Keratinocyte (primary cell): ENCODE measurements around the gene BICD1. TPM values are rescaled to one million over a fixed set of nuclear protein-coding genes. Genes with fewer than 3 reads are reported as not detected.

ENCODE experiments used
- DNase-seq: peaks from one replicate; pipeline ENCODE4 v3.0.0-alpha.2; 2011; ENCODE audit warnings: low read depth, missing footprints, low spot score
- FAIRE-seq: peaks from 2 replicates; lab custom pipeline; 2011; peaks lifted over from hg19 to GRCh38; lab: Jason Lieb, UNC
- H2AFZ ChIP-seq: 2 replicates; pipeline ENCODE4 v1.6.0; 2012; ENCODE audit warnings: low read length, control low read depth, inconsistent platforms; ENCODE audit not compliant: control insufficient read depth
- H3K27ac ChIP-seq: 2 replicates; pipeline ENCODE4 v1.5.1; 2011; ENCODE audit warnings: low read length; ENCODE audit not compliant: control insufficient read depth, insufficient read depth
- H3K27me3 ChIP-seq: 3 replicates; pipeline ENCODE4 v1.6.0; 2011; ENCODE audit warnings: low read length; ENCODE audit not compliant: control insufficient read depth, insufficient read depth; ENCODE audit errors: extremely low read depth
- H3K36me3 ChIP-seq, 2 experiments: 2 replicates in 1 of 2; 3 replicates in 1 of 2; pipeline ENCODE4 v1.5.1; 2011; ENCODE audit warnings: low read length in 2 of 2, mild to moderate bottlenecking in 1 of 2; ENCODE audit not compliant: control insufficient read depth in 2 of 2, insufficient read depth in 2 of 2; ENCODE audit errors: extremely low read depth in 1 of 2
- H3K4me1 ChIP-seq: 3 replicates; pipeline ENCODE4 v1.5.1; 2011; ENCODE audit warnings: low read length; ENCODE audit not compliant: control insufficient read depth, insufficient read depth; ENCODE audit errors: extremely low read depth
- H3K4me2 ChIP-seq: 3 replicates; pipeline ENCODE4 v1.6.0; 2011; ENCODE audit warnings: low read depth, low read length; ENCODE audit not compliant: control insufficient read depth, insufficient read depth; ENCODE audit errors: extremely low read depth
- H3K4me3 ChIP-seq, 3 experiments: fragments of 200-600 bp in 1 of 3; sonication (generic) in 1 of 3; 2 replicates in 2 of 3; 3 replicates in 1 of 3; pipeline ENCODE4 v1.5.1; 2011 to 2016; ENCODE audit warnings: low read length in 3 of 3, mild to moderate bottlenecking in 3 of 3, control low read depth in 2 of 3, inconsistent platforms in 1 of 3, low read depth in 1 of 3, mixed read lengths in 1 of 3, mixed run types in 1 of 3, moderate library complexity in 1 of 3; ENCODE audit not compliant: control insufficient read depth in 2 of 3, insufficient read depth in 2 of 3; ENCODE audit errors: extremely low read depth in 1 of 3
- H3K79me2 ChIP-seq: 2 replicates; pipeline ENCODE4 v1.6.0; 2012; ENCODE audit warnings: low read length; ENCODE audit not compliant: control insufficient read depth, insufficient read depth
- H3K9ac ChIP-seq: 3 replicates; pipeline ENCODE4 v1.6.0; 2011; ENCODE audit warnings: low read length; ENCODE audit not compliant: control insufficient read depth, insufficient read depth; ENCODE audit errors: extremely low read depth
- H3K9me1 ChIP-seq: 3 replicates; pipeline ENCODE4 v1.6.0; 2011; ENCODE audit warnings: low read length; ENCODE audit not compliant: control insufficient read depth, insufficient read depth; ENCODE audit errors: extremely low read depth
- H3K9me3 ChIP-seq: 2 replicates; pipeline ENCODE4 v1.5.1; 2012; ENCODE audit warnings: low read depth, low read length; ENCODE audit not compliant: control insufficient read depth
- H4K20me1 ChIP-seq: 3 replicates; pipeline ENCODE4 v1.6.0; 2011; ENCODE audit warnings: low read length; ENCODE audit not compliant: control insufficient read depth, insufficient read depth; ENCODE audit errors: extremely low read depth
- EZH2 ChIP-seq: IDR thresholded peaks from one replicate; pipeline ENCODE4 v1.6.1; 2012; ENCODE audit warnings: inconsistent platforms, mild to moderate bottlenecking, low read length, moderate library complexity
- dilution Hi-C: fragments of 300-500 bp; cut with MboI; formaldehyde crosslinking; loops from one replicate; pipeline ENCODE4 v1.7.0; 2020; ENCODE audit warnings: low sequenced_read_pairs; ENCODE audit not compliant: extremely low pct_ligation_motif_present
- polyA plus RNA-seq, 5 experiments: library from polyadenylated mRNA; depleted of rRNA in 3 of 5; stranded (reverse) in 3 of 5; stranded (forward) in 1 of 5; unstranded in 1 of 5; fragments of >200 nt; gene quantifications; 1 replicate in 1 of 5; 2 replicates in 3 of 5; 3 replicates in 1 of 5; pipeline versions ENCODE4 v1.2.1 to v1.2.3, GENCODE V29; 2011 to 2012; ENCODE audit warnings: missing spikeins in 2 of 5, low read depth in 1 of 5, low replicate concordance in 1 of 5
- TF ChIP-seq, protein P1 (sequence below), 3 experiments: IDR thresholded peaks in 1 of 3; conservative IDR thresholded peaks in 1 of 3; optimal IDR thresholded peaks in 1 of 3; 2 replicates in 2 of 3; 3 replicates in 1 of 3; pipeline versions ENCODE3 to v1.5.1; 2011; ENCODE audit warnings: low read length in 3 of 3, mild to moderate bottlenecking in 3 of 3, moderate library complexity in 2 of 3, control low read depth in 1 of 3, inconsistent platforms in 1 of 3; ENCODE audit not compliant: insufficient read depth in 2 of 3; ENCODE audit errors: extremely low read depth in 1 of 3

The BICD1 gene
- polyA plus RNA-seq, 1 donor (not counting 4 experiments of a cell fraction or from before 2014, with no cell fraction given): 10.2 TPM

DNA sequence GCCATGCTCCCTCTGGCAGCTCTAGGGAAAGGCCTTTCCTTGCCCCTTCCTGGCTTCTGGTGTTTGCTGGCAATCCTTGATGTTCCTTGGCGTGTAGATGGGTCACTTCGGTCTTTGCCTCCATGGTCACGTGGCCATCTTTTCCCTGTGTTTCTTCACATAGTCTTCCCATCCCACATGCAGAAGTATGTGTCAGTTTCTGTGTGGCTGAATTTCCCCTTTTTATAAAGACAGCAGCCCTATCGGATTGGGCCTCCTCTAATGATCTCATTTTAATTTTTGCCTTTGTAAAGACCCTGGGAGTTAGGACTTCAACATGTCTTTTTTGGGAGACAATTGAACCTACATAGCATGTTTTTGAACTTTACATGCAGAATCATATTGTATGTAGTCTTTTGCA, 185.5 kb downstream of the BICD1 start:
- DNase-seq: no peak
- Histone ChIP-seq H3K9ac (no peak overlapping the region), H3K9me3 (no peaks in the 10 kb centered on the region), H3K9me1 (no peaks in the 10 kb centered on the region), H3K79me2 (no peaks in the 10 kb centered on the region), H3K27me3 (no peaks in the 10 kb centered on the region), H4K20me1 (no peaks in the 10 kb centered on the region), H3K36me3 (peaks cover 0 to 1% of the 10 kb centered on the region in 2 experiments), H3K4me2 (no peak overlapping the region), H3K27ac (no peak overlapping the region), H3K4me3 (no peak overlapping the region), H2AFZ (no peak overlapping the region), H3K4me1 (no peaks in the 10 kb centered on the region)
- TF ChIP-seq, protein P1, sequence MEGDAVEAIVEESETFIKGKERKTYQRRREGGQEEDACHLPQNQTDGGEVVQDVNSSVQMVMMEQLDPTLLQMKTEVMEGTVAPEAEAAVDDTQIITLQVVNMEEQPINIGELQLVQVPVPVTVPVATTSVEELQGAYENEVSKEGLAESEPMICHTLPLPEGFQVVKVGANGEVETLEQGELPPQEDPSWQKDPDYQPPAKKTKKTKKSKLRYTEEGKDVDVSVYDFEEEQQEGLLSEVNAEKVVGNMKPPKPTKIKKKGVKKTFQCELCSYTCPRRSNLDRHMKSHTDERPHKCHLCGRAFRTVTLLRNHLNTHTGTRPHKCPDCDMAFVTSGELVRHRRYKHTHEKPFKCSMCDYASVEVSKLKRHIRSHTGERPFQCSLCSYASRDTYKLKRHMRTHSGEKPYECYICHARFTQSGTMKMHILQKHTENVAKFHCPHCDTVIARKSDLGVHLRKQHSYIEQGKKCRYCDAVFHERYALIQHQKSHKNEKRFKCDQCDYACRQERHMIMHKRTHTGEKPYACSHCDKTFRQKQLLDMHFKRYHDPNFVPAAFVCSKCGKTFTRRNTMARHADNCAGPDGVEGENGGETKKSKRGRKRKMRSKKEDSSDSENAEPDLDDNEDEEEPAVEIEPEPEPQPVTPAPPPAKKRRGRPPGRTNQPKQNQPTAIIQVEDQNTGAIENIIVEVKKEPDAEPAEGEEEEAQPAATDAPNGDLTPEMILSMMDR (optimal IDR thresholded peaks at IDR 0.05 in 1 of 3, IDR thresholded peaks at IDR 0.05 in 1 of 3, conservative IDR thresholded peaks at IDR 0.05 in 1 of 3; ENCODE audit: extremely low read depth in 1 of 3, insufficient read depth in 2 of 3, low read length in 3 of 3): no peak
- TF ChIP-seq EZH2: no peak
- no peak for FAIRE-seq
- dilution Hi-C loops: no loop called here

DNA sequence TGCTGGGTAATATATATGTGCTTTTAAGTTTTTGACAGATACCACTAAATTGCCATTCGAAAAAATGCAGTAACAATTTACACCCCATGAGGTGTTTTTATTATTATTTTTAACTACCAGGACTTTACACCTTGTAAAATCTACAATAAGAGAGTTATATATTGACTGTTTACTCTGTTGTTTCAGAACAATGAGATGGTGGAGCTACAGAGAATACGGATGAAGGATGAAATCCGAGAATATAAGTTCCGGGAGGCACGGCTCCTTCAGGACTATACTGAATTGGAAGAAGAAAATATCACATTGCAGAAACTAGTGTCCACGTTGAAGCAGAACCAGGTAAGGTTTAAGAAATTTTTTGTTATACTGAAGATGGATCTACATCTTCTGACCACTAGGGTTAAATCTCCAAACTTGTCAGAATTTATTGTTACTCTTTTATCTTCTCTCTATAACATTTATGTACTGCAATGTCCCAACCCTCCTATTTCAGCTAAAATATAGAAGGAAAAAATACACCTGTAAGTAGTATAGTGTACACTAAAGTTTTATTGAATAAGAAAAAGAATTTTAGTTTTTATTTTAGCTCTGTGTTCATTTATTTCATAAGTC, 187.3 kb downstream of the BICD1 start:
- Histone ChIP-seq H3K4me2 (no peak overlapping the region), H3K4me3 (no peak overlapping the region), H2AFZ (no peak overlapping the region), H3K9me1 (no peaks in the 10 kb centered on the region), H3K9me3 (no peaks in the 10 kb centered on the region), H3K4me1 (no peaks in the 10 kb centered on the region), H3K27me3 (no peaks in the 10 kb centered on the region), H3K27ac (no peak overlapping the region), H3K9ac (no peak overlapping the region), H3K36me3 (peaks cover 0 to under 1% of the 10 kb centered on the region in 2 experiments), H4K20me1 (no peaks in the 10 kb centered on the region), H3K79me2 (no peaks in the 10 kb centered on the region)
- DNase-seq (no peak), FAIRE-seq (no peak)
- TF ChIP-seq EZH2: no peak
- TF ChIP-seq, protein P1 (optimal IDR thresholded peaks at IDR 0.05 in 1 of 3, IDR thresholded peaks at IDR 0.05 in 1 of 3, conservative IDR thresholded peaks at IDR 0.05 in 1 of 3; ENCODE audit: extremely low read depth in 1 of 3, insufficient read depth in 2 of 3, low read length in 3 of 3): peak in 1 of 3 experiments; percentile 1
- dilution Hi-C loops: no loop called here
